ENCODE results near the gene BRSK2.
"Not testable (repeated sequence)": the region's sequence is repeated elsewhere in the genome, so short reads cannot be mapped to it uniquely, and the experiment has no call there.

Gene BRSK2

DNA sequence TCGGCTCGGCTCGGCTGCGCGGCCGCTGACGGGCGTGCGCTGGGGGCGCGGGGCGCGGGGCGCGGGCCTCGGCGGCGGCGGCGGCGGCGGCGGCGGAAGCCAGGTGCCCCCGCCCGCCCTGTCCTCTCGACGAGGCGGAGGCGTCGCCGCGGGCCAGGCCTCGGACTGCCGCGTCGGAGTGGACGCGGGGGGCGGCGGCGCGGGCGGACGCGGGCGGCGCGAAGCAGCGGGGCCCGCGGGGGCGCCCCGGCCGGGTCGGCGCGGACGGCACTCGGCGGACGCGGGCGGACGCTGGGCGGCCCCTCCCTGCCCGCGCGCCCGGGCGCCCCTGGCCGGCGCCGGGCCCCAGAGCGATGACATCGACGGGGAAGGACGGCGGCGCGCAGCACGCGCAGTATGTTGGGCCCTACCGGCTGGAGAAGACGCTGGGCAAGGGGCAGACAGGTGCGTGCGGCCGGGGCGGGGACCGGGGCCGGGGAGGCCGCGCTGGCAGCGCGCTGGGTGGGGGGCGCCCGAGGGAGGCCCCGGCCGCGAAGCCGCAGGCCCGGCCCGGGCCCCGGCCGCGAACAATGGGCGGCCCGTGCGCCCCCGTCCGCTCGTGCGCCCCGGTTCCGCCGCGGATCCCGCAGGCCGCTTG, at the start of gene BRSK2:
TSS of gene BRSK2 (plus strand) at position 3 of the 637 bp plus-strand sequence. CDS start at position 354, 351 bp downstream.
- DNase-seq (ENCODE audit: low read depth) = no peak

DNA sequence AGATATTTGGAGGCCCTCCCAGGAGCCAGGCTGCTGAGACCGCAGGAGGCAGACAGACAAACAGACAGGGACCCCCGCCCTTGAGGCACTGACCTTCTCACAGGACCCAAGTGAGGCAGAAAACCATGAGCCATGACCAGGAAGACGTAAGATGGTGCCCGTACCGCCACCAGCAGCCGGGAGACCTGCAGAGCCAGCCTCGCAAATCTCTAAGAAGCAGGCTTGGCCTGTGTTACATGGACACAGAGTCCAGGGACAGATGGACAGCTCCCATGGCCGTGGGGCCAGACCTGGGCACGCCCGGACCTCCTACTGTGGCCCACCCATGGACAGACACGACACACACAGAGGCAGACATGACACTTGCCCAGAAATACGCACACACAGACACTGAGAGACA, 49.6 kb upstream of the BRSK2 start:
- DNase-seq (ENCODE audit: low read depth) = no peak

DNA sequence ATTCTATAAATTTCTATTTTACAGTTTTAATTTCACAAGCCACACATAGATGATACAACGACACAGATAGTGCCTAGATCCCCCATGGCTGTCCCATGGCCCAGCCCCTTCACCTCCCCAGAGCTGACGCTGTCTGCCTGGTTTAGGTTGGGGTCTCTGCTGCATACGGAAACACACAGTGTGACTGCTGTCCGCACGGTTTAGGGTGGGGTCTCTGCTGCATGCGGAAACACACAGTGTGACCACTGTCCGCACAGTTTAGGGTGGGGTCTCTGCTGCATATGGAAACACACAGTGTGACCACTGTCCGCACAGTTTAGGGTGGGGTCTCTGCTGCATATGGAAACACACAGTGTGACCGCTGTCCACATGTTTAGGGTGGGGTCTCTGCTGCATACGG, 48.5 kb upstream of the BRSK2 start:
- DNase-seq (ENCODE audit: low read depth) = not testable (repeated sequence)

DNA sequence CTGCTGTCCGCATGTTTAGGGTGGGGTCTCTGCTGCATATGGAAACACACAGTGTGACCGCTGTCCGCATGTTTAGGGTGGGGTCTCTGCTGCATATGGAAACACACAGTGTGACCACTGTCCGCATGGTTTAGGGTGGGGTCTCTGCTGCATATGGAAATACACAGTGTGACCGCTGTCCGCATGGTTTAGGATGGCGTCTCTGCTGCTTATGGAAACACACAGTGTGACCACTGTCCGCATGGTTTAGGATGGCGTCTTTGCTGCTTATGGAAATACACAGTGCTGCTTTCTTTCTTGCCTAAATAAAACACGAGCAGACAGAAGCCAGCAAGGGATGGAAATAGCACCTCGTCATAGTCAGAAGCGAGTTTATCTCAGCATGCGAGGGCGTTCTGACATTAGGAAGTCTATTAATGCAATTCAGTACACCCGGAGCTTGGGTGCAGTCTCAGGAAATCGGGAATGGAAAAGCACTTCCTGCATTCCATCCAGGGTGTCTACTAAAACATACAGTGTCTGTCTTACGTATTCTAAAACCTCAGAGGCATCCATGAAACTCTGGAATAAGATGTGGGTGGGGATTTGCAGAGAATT, 47.7 kb upstream of the BRSK2 start:
- no peak for DNase-seq (ENCODE audit: low read depth)

DNA sequence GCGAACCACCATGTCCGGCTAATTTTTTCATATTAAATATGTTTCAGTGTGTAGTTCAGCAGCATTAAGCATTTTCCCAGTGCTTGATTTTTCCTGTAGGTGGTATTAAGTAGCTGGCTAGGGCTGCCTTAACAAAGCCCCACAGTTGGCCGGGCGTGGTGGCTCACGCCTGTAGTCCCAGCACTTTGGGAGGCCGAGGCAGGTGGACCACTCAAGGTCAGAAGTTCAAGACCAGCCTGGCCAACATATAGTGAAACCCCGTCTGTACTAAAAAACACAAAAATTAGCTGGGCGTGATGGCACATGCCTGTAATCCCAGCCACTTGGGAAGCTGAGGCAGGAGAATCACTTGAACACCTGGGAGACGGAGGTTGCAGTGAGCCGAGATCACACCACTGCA, 46.8 kb upstream of the BRSK2 start:
- no peak for DNase-seq (ENCODE audit: low read depth)

DNA sequence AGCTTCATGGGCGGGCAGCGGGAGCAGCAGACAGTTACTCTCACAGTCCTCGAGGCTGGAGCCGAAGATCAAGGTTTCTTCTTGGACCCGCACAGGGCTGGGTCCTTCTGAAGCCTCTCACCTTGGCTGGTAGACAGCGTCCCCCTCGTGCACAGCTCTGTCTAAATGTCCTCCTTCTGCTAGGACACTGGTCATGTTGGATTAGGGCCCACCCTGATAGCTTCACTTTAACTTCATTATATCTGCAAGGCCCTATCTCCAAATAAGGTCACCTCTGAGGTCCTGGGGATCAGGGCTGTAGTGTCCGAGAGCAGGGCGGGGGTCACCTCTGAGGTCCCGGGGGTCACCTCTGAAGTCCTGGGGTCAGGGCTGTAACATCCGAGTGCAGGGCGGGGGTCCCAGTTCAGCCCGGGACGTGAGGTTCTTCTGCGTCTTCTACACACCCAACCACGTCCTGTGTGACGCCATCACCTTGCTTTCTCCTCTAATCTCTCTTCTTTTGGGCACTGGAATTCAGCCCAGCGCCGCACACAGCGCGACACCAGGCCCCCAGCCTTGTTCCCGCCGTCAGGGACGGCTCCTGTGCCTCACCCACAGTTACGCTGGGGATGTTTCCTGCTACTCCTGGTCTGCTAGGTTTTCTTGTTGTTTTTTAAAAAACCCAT, 46.2 kb upstream of the BRSK2 start:
- no peak for DNase-seq (ENCODE audit: low read depth)

DNA sequence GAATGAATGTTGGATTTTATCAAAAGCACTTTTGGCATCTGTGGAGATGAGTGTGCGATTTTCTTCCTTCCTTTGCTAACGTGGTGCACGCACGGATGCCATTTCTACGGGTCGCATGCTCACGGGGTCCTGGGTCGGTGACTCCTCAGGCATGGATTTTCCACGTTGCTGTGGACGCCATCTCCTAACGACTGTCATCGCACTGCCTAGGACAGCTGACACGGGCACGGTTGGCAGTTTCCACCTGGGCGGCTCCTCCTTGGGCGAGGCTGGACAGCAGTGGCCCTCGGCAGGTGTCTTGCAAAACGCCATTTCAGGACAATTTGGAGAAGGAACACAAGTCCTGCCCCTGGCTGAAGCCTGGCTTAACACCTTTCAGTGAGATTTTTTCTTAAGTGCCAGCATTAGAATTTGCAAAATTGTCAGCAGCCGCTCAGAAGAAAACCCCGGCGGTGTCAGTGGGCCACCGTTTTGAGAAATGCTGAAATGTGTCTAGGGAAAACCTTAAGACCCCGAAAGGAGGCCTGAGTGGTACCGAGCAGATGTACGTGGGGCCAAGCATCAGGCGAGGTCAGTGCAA, 45.6 kb upstream of the BRSK2 start:
- no peak for DNase-seq (ENCODE audit: low read depth)

DNA sequence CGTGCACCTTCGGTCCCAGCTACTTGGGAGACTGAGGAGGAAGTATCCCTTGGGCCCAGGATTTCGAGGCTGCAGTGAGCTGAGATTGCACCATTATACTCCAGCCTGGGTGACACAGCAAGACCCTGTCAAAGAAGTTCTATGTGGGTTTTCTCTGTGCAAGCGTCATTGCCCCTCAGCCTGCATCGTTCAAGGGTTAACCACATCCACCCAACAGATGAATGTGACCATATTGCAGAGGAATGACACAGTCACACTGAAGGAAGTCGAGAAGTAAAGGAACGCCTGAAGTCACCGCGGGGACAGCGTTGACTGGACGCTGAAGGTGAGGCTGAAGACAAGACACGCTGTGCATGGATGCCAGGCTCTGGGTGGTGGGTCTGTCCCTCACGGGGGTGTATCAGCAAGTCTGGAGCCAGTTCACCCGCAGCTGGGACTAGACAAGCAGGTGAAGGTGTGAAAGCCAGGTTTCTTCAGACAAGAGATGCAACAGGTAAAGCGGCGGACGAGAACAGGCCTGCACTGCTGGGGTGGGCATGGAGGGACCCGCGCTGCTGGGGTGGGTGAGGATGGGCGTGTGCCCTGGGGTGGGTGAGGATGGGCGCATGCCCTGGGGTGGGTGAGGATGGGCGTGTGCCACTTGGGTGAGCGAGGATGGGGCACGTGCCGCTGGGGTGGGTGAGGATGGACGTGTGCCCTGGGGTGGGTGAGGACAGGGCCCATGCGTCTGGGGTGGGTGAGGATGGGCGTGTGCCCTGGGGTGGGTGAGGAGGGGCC, 43.8 kb upstream of the BRSK2 start:
- DNase-seq (ENCODE audit: low read depth) = no peak

DNA sequence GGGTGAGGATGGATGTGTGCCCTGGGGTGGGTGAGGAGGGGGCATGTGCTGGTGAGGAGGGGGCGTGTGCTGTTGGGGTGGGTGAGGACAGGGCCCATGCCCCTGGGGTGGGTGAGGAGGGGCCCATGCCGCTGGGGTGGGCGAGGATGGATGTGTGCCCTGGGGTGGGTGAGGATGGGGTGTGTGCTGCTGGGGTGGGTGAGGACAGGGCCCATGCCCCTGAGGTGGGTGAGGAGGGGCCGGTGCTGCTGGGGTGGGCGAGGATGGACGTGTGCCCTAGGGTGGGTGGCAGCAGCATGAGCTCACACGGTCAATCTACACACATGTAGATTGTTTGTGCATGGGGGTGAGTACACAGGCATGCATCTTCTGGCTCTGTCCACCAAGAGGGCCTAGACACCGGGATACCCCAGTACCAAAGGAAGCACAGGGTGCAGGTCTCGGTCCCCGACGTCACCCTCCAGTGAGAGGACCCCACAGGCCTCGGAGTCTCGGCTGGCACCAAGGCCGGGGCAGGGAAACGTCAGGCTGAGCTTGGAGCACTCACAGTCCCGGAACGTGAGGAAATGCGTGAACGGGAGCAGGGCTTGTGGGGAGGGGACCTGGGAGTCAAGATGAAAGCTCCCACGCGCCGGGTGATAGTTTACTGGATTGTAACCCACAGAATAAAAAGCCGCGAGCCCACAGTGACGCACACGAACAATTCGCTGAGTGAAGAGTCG, 42.9 kb upstream of the BRSK2 start:
- no peak for DNase-seq (ENCODE audit: low read depth)

DNA sequence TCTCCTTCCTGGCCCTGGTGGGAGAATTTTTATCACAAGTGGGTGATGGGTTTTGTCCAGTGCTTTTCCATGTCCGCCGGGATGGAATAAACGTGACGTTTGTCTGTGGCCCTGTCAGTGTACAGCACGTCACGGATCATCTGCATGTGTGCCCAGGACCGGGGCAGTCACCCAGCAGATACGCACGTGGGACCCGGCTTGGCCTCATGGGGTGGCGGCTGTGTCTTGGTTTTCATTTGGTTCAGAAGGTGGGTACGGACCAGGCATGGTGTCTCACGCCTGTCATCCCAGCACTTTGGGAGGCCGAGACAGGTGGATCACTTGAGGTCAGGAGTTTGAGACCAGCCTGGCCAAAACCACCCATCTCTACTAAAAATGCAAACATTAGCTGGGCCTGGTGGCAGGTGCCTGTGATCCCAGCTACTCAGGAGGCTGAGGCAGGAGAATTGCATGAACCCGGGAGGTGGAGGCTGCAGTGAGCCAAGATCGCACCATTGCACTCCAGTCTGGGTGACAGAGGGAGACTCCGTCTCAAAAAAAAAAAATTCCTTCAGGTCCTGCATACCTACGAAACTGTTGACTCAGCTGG, 42.2 kb upstream of the BRSK2 start:
- DNase-seq (ENCODE audit: low read depth) = not testable (repeated sequence)

DNA sequence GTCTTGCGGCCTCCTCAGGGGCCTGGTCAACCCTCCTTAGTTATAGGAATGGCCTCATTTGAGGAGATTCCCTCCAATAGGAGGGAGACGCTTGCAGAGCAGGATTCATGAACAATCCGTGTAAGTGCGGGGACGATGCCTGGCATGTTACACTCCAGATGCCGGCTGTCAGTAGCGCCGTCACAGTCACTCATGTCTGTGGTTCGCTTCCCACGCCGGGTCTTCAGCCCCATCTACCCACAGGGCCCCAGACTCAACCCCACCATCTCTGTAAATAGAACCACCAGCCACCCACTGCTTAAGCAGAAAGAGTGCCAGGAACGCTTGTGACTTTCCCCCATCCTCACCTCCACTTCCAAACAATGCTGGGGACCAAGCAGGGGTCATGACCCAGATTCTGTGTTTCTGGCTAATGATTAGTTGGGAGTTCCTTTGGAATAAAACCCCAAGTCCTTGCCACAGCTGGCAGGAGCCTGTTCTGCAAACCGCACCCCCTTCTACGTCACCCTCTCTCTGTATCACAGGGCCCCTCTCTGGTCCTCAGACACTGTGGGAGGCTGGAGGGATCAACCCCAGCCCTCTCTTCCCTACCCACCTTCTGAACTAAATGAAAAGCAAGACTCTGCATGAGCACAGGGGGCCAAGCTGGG, 41.5 kb upstream of the BRSK2 start:
- DNase-seq (ENCODE audit: low read depth) = no peak

DNA sequence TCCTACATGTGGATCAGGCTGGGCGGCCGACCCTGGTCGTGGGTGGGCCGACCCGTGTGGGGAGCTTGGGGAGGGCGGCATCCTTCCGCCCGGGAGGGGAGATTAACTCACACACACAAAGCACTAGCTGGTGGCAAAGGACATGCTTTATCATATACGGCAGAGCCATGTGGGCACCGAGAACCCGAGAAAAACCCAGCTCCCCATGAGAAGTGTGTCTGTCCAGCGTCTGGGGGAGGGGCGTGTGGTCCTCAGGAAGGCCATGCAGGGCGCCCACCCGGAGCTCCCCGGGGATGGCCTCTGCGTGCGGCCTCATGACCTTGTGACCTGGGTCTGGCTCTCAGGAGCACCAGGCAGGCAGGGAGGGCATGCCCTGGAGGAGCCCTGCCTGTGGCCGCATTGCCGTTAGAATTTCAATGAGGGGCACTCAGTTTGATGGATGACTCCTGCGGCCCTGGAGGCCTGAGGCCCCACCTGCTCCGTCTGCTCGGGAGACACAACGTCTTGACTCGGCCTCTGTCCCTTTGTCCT, 40.9 kb upstream of the BRSK2 start:
- DNase-seq (ENCODE audit: low read depth) = no peak

DNA sequence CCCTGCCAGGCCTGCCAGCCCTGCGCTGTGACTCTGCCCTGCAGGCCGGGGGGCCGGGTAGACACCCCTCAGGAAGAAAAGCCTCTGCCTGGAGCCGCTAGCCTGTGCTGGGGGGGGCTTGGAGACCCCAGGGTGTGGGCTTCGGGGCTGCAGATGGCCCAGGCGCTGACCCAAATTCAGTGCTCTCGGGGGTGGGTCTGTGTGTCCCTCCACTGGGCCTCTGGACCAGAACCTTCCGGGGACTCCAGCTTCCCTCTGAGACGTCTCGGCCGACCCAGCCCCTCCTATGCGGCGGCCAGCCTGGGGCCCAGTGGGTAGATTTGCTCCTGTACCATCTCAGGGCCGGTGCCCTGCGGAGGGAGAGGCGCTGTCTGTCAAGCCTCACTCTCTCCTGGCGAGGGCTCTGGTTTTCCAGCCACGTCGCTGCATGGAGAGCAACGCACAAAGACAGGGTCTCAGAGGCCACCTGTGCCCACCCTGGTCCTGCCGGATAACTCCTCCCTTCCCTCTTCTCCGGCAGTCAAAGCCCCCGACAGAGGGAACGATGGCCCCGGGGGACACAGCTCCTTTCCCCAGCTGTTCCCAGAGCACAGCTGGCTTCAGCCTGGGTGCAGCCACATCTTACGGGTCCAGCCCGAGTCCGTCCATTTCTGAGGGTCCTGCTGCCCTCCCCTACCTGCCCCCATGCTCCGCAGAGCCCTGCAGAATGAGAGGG, 40.2 kb upstream of the BRSK2 start:
- no peak for DNase-seq (ENCODE audit: low read depth)

DNA sequence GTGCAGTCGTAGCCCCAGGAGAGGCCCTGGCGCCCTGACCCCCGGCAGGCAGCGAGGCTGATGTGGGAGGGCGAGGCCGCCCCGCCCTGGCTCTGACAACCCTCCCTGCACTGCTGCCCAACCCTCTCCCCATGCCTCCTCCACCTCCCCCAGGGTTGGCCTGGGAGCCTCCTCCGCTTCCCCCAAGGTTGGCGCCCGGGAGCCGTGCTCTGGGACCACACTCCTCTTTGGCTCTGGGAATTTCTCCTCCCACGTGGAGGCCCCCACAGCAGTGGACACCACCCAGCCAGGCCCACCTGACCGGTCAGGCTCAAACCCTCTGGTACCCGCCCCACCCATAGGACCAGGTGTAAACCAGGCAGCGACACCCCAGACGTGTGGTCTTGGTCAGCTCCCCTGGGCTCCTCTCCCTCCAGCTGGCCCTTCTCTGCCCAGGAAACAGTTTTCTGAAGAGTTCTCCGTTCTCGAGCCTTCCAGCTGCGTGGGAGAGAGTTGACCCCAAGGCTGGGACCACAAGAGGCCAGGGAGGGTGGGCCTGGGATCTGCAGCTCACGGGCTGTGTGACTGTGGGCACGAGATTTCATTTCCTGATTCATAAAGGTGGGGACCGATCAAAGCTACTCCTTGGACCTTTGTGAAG, 39.5 kb upstream of the BRSK2 start:
- no peak for DNase-seq (ENCODE audit: low read depth)

DNA sequence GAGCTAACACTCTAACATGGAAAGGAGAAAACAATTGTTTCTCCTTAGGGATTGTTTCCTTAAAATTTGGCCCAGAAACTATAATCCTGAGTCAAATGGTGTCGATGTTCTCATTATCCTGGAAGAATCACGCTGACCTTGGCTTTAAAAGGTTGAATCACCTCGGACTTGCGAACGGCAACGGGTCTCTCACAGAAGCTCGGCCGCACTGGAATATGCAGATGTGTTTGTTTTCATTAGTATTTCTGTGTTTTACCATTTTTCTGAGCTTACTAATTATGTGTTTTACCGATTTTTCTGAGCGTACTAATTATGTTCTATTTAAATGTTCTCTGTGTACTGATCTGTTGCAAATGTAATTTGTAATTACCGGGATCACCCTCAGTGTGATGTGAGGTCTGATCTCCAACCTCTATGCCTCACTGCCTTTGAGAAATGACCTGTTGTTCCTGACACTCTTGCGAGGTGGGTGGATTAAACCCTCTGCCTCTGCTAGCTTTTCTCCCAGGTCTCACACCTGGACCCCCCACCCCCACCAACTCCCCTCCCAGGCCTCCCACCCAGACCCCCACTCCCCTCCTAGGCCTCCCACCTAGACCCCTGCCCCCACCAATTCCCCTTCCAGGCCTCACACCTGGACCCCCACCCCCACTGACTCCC, 38.3 kb upstream of the BRSK2 start:
- no peak for DNase-seq (ENCODE audit: low read depth)

DNA sequence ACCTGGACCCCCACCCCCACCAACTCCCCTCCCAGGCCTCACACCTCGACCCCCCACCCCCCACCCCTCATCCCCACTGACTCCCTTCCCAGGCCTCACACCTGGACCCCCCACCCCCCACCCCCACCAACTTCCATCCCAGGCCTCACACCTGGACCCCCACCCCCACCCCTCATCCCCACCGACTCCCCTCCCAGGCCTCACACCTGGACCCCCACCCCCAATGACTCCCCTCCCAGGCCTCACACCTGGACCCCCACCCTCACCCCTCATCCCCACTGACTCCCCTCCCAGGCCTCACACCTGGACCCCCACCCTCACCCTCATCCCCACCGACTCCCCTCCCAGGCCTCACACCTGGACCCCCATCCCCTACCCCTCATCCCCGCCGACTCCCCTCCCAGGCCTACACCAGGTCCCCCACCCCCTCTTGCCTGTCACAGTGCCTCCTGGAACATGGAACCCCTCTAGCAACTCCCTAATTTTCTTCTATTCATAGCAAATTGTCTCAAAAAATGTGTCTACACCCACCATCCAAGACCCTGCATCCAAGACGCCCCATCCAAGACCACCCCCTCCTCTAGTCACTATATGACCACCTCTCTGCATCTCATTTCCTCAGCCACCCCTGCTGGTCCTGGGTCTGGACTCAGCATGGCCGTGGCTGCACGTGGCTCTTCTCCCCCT, 36.9 kb upstream of the BRSK2 start:
- DNase-seq (ENCODE audit: low read depth) = no peak

DNA sequence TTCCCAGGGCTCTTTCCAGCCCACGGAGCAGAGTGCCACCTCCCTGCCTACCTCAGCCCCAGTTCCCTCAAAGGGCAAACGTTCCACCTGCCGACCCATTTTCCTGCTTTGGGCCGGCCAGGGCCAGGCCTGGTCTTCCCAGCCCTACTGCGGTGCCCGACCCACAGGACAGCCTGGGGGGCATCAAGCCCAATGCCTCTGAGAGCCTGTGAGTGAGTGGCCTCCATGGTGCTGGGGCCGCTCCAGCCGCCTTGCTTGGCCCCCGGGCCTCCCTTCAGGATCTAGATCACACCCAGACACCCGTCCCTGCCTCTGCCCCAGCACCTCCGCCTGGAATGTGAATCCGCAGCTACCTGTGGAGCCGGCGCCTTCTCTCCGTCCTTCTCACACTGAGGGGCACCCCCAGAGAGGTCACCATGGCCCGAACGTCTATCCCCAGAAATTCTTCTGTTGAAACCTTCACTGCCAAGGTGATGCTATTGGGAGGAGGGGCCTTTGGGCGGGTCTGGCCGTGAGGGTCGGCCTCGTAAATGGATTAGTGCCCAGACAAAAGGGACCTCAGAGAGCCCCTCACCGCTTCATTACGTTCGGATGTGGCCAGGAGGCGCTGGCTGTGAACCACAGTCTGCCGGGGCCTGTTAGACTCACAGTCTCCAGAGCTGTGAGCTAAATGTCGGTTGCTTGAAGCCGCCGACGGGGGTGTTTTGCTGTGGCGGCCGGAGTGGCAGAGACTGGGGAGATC, 36.2 kb upstream of the BRSK2 start:
- DNase-seq (ENCODE audit: low read depth) = no peak

Data from GM04504 (cell line).